ENCODE results near the gene UPK1A.

DNA sequence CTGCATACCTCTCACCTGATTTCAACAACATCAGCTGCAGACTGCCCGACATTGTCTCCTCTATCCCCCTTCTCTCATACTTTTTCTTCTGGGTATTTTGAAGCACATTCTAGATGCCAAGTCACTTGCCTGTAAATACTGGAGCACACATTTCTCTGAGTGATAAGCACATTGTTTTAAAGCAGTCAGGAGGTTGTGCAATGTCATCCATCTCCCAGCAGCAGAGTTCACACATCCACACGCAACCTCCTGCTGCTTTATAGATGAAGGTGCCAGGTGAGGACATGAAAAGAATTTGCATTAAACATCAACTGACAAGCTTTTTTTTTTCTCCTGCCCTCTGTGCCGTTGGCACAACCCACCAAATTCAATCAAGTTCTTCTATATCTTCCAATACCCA is 5.5 kb downstream of the UPK1A start:
- TF ChIP-seq JUN (CRISPR knock-in tag; IDR thresholded peaks at IDR 0.05) (no peak), ATF1 (CRISPR knock-in tag; IDR thresholded peaks at IDR 0.05) (no peak), MAX (CRISPR knock-in tag; IDR thresholded peaks at IDR 0.05) (no peak)
- TF ChIP-seq, protein P1, sequence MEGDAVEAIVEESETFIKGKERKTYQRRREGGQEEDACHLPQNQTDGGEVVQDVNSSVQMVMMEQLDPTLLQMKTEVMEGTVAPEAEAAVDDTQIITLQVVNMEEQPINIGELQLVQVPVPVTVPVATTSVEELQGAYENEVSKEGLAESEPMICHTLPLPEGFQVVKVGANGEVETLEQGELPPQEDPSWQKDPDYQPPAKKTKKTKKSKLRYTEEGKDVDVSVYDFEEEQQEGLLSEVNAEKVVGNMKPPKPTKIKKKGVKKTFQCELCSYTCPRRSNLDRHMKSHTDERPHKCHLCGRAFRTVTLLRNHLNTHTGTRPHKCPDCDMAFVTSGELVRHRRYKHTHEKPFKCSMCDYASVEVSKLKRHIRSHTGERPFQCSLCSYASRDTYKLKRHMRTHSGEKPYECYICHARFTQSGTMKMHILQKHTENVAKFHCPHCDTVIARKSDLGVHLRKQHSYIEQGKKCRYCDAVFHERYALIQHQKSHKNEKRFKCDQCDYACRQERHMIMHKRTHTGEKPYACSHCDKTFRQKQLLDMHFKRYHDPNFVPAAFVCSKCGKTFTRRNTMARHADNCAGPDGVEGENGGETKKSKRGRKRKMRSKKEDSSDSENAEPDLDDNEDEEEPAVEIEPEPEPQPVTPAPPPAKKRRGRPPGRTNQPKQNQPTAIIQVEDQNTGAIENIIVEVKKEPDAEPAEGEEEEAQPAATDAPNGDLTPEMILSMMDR (IDR thresholded peaks at IDR 0.05) = no peak
